HG03442 (cell line): Measurements from ENCODE around the gene PRR29.
"Not testable (repeated sequence)": the region's sequence is repeated elsewhere in the genome, so short reads cannot be mapped to it uniquely, and the experiment has no call there.

Experiments used
- ATAC-seq: cut with Tn5 transposase; IDR thresholded peaks from one replicate; pipeline ENCODE4 v1.9.1; 2021; ENCODE audit warnings: mild to moderate bottlenecking, moderate library complexity; ENCODE audit not compliant: unreplicated experiment

Gene PRR29

GRCh38 chr17:63996430-63997182, 1.5 kb upstream of the PRR29 start:
- ATAC-seq = no peak

DNA sequence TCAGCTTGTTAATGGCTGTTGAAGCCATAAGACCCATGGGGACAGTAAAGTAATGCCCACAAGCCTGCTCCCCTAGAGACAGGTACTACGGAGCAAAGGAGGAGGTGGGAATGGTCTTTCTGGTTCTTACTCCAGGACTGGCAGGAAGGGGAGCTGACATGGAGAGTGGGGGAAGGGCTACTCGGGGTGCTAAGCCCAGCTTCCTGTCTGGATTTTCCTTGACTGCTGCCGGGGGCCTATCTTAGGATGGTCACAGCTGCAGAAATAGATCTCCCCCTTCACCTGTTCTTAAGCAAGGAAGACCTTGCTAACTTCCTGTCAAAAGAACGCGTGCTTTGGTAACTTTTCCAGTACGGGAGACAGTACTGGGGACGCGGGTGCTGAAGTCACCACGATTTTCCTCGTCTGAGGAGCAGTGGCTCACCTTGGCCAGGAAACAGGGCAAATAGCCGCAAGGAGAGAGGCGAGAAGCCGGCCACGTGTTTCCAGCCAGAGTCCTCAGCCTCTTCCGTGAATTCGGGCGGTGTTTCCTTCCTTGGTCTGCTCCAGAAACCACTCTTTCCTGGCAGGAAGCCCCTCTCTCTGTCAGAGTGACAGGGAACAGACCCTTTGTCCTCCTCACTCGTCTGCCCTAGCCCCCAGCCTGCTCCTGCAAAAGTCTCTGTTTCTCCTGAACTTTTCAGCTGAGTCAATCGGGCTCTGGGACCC, 656 bp upstream of the PRR29 start:
- ATAC-seq = no peak

- no peak for ATAC-seq
These were observed 849 bp downstream of the PRR29 start for GRCh38 chr17:63998721-63999679.

- no peak for ATAC-seq
These were observed 1.8 kb downstream of the PRR29 start for GRCh38 chr17:63999680-64000531.

DNA sequence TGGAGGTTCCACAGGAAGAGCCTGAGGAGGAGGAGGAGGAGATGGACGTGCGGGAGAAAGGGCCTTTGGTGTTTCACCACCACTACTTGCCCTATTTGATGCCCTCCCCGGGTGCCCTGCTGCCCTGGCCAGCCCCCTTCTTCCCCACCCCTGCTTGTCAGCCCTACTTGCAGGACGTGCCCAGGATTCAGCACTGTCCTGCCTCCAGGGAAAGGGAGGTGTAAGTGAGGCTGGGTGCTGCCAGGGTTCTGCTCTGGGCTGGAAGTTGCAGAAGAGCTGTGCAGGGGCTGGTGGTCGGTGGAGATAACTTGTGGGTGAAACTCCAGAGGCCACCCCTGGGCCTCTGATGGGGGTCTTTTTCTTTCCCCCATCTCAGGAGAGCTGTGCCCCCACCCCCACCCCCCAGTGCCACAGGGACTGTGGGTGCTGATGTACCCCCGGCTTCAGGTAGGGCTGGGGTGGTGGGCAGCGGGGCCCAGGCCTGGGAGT, 3.0 kb downstream of the PRR29 start:
- ATAC-seq = no peak

DNA sequence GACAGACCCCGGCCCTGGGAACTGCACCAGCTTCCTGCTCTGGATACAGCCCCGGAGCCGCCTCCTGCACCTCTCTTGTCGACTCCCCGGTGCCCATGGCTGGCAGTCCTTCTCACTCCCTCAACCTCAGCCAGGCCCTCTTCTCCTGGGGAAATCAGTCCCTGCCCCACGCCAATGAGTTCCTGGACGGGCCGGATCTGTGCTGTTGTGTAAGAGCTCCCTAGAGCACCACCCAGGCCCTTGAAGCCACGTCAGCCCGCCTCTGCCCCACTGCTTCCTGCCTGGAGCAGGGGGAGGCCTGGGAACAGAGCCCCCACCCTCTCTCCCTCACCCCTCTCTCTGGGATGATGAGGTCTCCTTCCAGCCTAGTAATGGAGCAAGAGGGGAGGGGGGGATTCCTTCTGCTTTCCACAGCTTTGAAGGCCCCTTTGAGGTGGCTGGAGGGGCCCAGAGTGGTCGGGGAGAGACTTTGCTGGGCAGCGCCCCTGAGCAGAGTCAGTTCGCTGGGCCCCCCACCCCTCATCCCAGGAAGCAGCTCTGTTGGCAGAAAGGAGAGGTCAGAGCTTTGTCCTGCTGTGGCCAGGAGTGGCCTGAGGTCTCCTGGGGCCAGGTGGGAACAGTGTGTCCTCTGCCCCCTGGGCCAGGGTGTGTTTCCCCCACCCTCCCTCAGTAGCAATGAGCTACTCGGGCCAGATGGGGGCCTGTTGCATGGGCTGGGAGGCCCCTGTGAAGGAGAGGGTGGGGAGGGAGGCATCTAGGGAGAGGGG, 3.8 kb downstream of the PRR29 start:
- no peak for ATAC-seq

DNA sequence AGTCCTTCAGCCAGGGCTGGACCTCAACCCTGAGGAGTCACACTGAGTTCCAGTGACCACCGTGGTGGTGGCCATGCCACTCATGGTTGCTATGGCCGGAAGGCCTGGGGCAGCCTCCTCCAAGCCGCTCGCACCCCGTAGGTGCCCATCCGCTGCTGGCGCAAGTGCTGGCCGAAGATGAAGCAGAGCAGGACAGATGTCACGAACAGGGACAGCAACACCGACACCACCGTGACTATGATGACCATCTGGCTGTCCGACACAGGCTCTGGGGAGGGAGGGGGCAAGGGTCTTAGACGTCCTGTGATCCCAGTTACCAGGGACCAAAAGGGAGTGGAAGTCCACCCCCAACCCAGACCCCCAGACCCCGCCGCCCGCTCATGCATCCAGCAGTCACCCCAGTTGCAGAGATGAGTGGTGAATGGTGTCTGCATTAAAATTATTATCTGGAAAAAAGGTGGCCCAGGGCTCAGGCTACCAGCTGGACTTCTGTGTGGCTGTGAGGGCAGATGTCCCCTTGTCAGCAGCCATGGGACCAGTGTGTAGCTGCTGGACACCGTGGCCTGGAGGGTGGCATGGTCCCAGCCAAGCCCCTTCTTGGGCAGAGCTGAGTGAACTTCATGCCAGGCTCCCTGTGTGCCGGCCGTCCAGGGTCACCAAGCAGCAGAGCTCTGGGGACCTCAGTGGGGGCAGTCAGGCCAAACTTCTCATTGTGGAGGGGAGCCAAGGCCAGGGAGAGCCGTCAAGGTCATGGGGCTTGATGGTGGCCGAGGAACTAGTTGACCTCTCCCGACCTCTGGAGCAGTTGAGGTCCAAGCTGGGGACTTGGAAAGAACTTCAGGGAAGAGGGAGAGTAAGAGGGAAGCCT, 4.7 kb downstream of the PRR29 start:
- no peak for ATAC-seq

GRCh38 chr17:64003526-64004121, 5.5 kb downstream of the PRR29 start:
- ATAC-seq = no peak

DNA sequence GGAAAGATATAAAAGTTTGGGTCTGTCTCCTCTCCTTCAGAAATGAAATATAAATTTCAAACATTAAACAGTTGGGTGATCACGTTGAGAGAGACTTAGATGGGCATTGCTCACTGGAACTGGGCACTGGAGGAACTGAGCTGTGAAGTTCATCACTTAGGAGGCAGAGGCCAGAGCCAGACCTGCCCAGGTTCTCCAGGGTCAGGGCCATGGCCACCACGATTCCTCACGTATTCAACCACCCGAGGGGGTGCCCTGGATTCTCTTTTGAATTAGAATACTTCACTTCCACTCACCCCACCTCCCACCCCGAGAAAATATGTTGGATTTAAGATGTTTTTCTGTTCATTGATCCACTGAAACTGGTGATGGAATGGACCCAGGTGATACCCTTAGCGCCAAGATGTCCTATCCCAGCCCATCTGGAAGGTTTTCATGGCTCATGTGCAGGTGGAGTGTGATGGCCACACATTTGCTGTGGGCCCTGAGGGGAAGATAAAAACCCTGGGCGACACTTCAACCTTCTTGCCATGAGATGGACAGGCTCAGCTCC, 6.1 kb downstream of the PRR29 start:
- no peak for ATAC-seq

DNA sequence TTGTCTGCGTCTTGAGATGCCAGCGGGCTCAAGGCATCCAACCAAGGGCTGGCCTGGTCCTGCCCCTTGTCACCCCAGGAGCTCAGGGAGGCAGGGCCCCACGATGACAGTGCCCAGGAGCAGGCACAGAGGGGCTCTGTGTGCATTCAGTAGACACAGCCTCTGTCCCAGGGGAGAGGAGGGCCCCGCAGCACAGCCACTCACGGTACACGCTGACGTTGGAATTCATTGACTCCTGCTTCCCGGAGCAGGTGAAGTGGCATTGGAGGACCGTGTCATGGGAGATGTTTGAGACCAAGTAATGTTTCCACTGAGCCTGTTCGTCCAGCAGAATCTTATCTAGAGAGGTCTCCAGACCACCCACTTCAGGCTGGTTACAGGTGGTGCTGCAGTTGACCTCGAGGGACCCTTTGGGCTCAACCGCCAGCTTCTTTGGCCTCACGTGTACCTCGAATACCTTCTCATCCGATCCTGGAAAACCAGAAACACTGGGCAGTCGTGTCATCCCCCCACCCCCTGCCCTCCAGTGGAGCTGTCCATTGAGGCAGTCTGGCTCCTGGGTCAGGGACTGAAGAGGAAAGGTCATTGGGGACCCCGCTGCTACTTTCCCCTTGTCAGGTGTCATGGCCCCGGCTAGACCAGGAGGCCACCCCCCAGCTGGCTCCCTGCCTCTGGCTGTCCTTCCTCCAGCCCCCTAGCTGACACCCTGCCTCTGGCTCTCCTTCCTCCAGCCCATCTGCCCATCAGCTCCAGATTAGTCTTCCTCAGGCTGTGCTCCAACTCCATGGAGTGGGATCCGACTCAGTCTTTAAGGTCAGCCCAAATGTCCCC, 7.0 kb downstream of the PRR29 start:
- ATAC-seq = no peak

DNA sequence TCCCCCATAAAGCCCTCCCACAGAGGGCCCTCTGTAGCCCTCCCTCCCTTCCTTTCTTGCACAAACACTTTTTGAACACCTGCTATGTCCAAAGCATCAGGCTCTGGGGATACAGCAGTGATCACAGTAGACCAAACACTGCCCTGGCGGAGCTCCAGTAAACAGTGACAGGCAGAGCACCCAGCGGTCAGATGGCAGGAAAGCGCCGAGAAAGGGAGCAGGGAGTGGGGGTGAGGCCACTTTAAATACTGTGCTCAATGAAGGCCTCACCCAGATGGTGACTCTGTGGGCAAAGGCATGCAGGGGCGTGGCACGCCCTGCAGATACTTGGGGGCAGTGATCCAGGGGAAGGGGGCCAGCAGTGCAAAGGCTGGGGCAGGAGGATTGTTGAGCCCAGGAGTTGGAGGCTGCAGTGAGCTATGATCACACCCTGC, 7.6 kb downstream of the PRR29 start:
- no peak for ATAC-seq

DNA sequence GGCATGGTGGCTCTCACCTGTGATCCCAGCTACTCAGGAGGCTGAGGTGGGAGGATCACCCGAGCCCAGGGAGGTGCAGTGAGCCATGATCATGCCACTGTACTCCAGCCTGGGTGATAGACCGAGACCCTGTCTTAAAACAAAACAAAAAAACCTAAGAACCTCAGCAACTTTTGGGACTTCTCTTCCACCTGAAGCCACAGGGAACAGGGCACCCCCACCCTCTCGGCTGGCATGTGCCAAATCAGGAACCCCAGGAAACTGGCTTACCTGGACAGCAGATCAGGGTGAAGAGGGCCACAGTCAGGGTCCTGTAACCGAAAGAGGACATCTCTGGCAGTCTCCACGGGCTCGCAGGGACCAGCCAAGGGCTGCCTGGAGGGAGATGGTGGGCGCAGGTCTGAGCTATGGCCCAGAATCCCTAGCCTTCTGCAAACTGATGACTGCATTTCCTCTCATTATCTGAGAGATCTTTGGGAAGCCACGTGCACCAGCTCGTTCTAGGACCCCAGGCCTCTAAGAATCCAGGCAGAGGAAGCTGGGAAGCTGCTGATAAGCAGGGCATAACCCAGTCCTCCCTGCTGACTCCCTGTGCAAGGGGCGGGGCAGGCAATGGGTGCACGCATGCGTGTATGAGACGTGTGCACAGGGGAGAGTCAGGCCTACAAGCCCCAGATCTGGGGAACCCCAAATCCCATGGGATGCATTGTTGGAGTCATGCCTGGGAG, 8.4 kb downstream of the PRR29 start:
- no peak for ATAC-seq

- not testable (repeated sequence) for ATAC-seq
These were observed 9.1 kb downstream of the PRR29 start for GRCh38 chr17:64007089-64007837.

- ATAC-seq = no peak
These were observed 9.7 kb downstream of the PRR29 start for GRCh38 chr17:64007838-64008282.

DNA sequence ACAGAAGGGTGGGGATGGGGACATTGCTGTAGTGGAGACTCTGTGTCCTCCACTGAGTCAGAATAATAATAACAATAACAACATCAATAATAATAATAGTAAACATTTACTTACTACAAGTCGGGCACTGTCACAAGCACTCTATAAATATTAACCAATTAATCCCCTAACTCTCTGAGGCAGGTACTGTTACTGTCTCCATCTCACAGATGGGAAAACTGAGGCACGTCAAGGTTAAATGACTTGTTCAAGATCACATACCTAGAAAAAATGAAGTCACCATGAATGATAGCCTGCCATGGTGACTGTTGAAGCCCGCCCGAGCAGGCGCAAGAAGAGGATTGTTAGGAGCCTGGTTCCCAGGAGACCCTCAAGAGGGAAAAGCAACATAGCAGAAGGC, 10.2 kb downstream of the PRR29 start:
- ATAC-seq = no peak

DNA sequence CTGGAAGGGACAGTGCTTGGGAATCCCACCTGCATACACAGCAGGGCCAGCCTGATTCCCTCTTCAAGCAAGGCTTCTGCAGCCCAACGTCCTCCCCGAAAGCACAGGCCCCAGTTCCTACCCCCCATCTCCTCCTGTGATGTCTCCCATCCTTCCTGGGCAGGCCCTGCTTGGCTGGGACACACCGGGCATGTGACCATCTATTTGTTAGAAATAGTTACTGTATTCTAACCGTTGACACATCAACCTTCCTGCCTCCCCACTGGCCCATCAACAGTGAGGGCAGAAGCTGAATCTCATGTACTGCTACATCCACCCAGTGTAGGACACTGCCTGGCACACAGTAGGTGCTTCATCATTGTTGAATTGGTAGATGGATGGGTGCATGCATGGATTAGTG, 10.7 kb downstream of the PRR29 start:
- no peak for ATAC-seq
